WTC11 (cell line): ENCODE measurements around the gene AOX1.

Experiments
- FOXJ3 ChIP-seq: sonication (generic); formaldehyde crosslinking; IDR thresholded peaks from 2 replicates; pipeline ENCODE4 v1.9.0; 2021; ENCODE audit warnings: missing genetic modification reagents, mild to moderate bottlenecking, borderline replicate concordance
- FOXK1 ChIP-seq: sonication (generic); formaldehyde crosslinking; IDR thresholded peaks from 2 replicates; pipeline ENCODE4 v1.8.0; 2022; ENCODE audit warnings: mild to moderate bottlenecking, moderate library complexity, missing genetic modification reagents
- GABPB1 ChIP-seq: sonication (generic); formaldehyde crosslinking; IDR thresholded peaks from 2 replicates; pipeline ENCODE4 v1.8.1; 2023; ENCODE audit warnings: mild to moderate bottlenecking, missing genetic modification reagents
- JUN ChIP-seq: sonication (generic); formaldehyde crosslinking; IDR thresholded peaks from 2 replicates; pipeline ENCODE4 v1.8.0; 2023; ENCODE audit warnings: mild to moderate bottlenecking, missing genetic modification reagents
- NFE2L1 ChIP-seq: sonication (generic); formaldehyde crosslinking; IDR thresholded peaks from 2 replicates; pipeline ENCODE4 v1.8.1; 2023; ENCODE audit warnings: missing genetic modification reagents
- NFYB ChIP-seq: sonication (generic); formaldehyde crosslinking; conservative IDR thresholded peaks from 2 replicates; pipeline ENCODE4 v1.8.0; 2022; ENCODE audit warnings: low read depth, missing genetic modification reagents
- NR2C2 ChIP-seq: sonication (generic); formaldehyde crosslinking; IDR thresholded peaks from 2 replicates; pipeline ENCODE4 v1.8.0; 2022; ENCODE audit warnings: mild to moderate bottlenecking, missing genetic modification reagents
- ZNF671 ChIP-seq: fragments of 250-450 bp; sonication (Bioruptor Pico); IDR thresholded peaks from 2 replicates; pipeline ENCODE4 v1.8.0; 2021; ENCODE audit warnings: mild to moderate bottlenecking
- TF ChIP-seq, protein P1 (sequence below): sonication (generic); formaldehyde crosslinking; IDR thresholded peaks from 2 replicates; pipeline ENCODE4 v1.8.1; 2023; ENCODE audit warnings: mild to moderate bottlenecking, missing genetic modification reagents, moderate library complexity
- TF ChIP-seq, protein P2 (sequence below): fragments of 200-600 bp; IDR thresholded peaks from 2 replicates; pipeline ENCODE4 v1.8.0; 2022; ENCODE audit warnings: antibody characterized with exemption
- TF ChIP-seq, protein P3 (sequence below): sonication (generic); formaldehyde crosslinking; IDR thresholded peaks from 2 replicates; pipeline ENCODE4 v1.8.0; 2023; ENCODE audit warnings: missing genetic modification reagents

DNA sequence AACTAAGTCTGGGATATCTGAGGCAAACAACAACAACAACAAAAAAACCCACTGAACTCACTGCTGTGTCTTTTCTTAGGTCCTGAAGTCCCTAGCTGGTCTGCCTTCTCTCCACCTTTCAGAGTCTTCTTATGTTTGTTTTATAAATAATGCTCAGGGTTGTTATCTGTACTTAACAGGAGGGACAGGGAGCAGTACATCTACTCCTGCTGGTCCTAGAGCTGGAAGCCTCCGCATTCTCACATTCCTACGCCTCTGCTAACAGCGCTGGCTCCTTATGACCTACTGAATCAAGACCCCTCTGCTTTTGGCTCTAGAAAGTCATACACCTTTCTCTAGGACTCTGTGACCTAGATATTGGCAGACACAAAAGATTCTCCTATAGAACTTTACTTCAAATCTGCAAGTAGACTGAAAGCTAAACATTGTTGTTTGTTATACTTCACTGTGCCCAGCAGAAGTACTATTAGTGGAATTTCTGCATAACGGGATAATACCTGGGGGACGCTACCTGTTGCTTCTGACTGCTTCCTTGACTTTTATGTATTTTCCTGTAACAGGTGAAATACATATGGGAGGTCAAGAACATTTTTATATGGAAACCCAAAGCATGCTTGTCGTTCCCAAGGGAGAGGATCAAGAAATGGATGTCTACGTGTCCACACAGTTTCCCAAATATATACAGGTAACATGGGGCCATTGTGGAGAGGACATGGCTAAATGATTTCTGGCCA, 48.6 kb downstream of the AOX1 start:
- TF ChIP-seq, protein P1, sequence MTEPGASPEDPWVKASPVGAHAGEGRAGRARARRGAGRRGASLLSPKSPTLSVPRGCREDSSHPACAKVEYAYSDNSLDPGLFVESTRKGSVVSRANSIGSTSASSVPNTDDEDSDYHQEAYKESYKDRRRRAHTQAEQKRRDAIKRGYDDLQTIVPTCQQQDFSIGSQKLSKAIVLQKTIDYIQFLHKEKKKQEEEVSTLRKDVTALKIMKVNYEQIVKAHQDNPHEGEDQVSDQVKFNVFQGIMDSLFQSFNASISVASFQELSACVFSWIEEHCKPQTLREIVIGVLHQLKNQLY (CRISPR knock-in tag): no peak
- TF ChIP-seq, protein P2, sequence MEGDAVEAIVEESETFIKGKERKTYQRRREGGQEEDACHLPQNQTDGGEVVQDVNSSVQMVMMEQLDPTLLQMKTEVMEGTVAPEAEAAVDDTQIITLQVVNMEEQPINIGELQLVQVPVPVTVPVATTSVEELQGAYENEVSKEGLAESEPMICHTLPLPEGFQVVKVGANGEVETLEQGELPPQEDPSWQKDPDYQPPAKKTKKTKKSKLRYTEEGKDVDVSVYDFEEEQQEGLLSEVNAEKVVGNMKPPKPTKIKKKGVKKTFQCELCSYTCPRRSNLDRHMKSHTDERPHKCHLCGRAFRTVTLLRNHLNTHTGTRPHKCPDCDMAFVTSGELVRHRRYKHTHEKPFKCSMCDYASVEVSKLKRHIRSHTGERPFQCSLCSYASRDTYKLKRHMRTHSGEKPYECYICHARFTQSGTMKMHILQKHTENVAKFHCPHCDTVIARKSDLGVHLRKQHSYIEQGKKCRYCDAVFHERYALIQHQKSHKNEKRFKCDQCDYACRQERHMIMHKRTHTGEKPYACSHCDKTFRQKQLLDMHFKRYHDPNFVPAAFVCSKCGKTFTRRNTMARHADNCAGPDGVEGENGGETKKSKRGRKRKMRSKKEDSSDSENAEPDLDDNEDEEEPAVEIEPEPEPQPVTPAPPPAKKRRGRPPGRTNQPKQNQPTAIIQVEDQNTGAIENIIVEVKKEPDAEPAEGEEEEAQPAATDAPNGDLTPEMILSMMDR: no peak
- TF ChIP-seq GABPB1 (CRISPR knock-in tag) (no peak), ZNF671 (CRISPR knock-in tag) (no peak), FOXK1 (CRISPR knock-in tag) (no peak), NFYB (CRISPR knock-in tag) (no peak), JUN (CRISPR knock-in tag) (no peak), NR2C2 (CRISPR knock-in tag) (no peak), NFE2L1 (CRISPR knock-in tag) (no peak), FOXJ3 (CRISPR knock-in tag) (no peak)
- TF ChIP-seq, protein P3, sequence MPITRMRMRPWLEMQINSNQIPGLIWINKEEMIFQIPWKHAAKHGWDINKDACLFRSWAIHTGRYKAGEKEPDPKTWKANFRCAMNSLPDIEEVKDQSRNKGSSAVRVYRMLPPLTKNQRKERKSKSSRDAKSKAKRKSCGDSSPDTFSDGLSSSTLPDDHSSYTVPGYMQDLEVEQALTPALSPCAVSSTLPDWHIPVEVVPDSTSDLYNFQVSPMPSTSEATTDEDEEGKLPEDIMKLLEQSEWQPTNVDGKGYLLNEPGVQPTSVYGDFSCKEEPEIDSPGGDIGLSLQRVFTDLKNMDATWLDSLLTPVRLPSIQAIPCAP (CRISPR knock-in tag): no peak
